ENCODE measurements around the gene PTCD2. TPM values are rescaled to one million over a fixed set of nuclear protein-coding genes. Genes with fewer than 3 reads are reported as not detected.

PTCD2 gene
- total and polyA plus RNA-seq, 2 donors from 2014 or later, result 7.2 to 9.8 TPM

DNA sequence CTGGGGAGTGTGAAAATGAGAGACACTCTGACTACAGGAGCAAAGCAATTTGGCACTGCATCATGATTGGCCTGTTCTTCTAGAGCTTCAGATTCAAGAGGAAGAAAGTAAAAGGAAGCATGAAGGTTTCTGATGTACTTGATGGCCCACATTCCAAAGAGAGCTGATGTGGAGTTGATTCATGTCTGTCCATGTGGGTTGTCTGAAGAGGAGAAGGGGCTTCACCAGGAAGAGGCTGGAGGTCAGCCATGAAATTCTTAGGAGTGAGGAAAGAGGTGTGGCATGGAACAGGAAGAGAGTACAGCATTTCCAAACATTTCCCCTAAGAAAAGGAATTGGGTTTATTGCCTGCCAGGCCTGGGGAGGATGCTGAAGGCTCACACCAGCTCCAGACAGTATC, 70.7 kb downstream of the PTCD2 start:
- FAIRE-seq, result no peak

GRCh38 chr5:72392326-72392733, 72.2 kb downstream of the PTCD2 start:
- H3K9ac ChIP-seq (ENCODE audit: low read length in 3 of 3), result no peak overlapping the region
- intact Hi-C loops (cut with DNase I), result no loop called here

More for the DNA sequence above, 70.7 kb downstream of the PTCD2 start:
- H3K4me1 ChIP-seq (ENCODE audit: control insufficient read depth in 2 of 3, insufficient read depth in 2 of 3, low read depth in 1 of 3, low read length in 3 of 3), result no peaks in the 10 kb centered on the region
- no peak for DNase-seq
- H3K9me3 ChIP-seq (ENCODE audit: control insufficient read depth in 2 of 3, insufficient read depth in 1 of 3, low read length in 3 of 3), result no peaks in the 10 kb centered on the region
- no peak for TF ChIP-seq CTCF (IDR thresholded peaks at IDR 0.05; ENCODE audit: borderline replicate concordance, extremely low read depth, insufficient read depth)
- H3K4me3 ChIP-seq (ENCODE audit: low read length in 3 of 3), result no peak overlapping the region
- no peak overlapping the region for H3K27ac ChIP-seq (ENCODE audit: low read depth in 2 of 2, low read length in 2 of 2)
- H3K36me3 ChIP-seq (ENCODE audit: control insufficient read depth in 2 of 3, insufficient read depth in 3 of 3, low read length in 3 of 3), result no peaks in the 10 kb centered on the region
- no peak overlapping the region for H3K9ac ChIP-seq (ENCODE audit: low read length in 3 of 3)
- intact Hi-C loops (cut with DNase I), result no loop called here
- H3K27me3 ChIP-seq (ENCODE audit: control insufficient read depth, insufficient read depth, low read length), result no peaks in the 10 kb centered on the region

DNA sequence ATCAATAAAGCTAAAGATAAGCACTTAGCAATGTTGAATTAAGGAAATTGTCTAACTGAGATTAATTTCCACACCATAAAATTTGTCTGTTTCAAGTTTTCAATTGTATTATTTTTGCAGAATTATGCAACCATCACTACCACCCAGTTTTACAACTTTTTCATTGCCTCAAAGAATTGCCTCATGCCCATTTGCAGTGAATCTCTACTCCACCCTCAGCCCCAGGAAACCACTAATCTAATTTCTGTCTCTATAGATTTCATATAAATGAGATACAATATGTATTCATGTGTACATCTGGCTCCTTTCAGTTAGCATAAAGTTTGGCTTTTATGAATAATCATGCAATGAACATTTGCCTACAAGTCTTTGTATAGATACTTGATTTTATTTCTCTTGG, 72.9 kb downstream of the PTCD2 start:
- no peak overlapping the region for H3K9ac ChIP-seq (ENCODE audit: low read length in 3 of 3)
- H3K4me3 ChIP-seq (ENCODE audit: low read length in 3 of 3), result no peak overlapping the region
- DNase-seq (no peak), FAIRE-seq (no peak)
- no peaks in the 10 kb centered on the region for H3K27me3 ChIP-seq (ENCODE audit: control insufficient read depth, insufficient read depth, low read length)
- H3K36me3 ChIP-seq (ENCODE audit: control insufficient read depth in 2 of 3, insufficient read depth in 3 of 3, low read length in 3 of 3), result no peaks in the 10 kb centered on the region
- no peaks in the 10 kb centered on the region for H3K4me1 ChIP-seq (ENCODE audit: control insufficient read depth in 2 of 3, insufficient read depth in 2 of 3, low read depth in 1 of 3, low read length in 3 of 3)
- intact Hi-C loops (cut with DNase I), result no loop called here
- TF ChIP-seq CTCF (IDR thresholded peaks at IDR 0.05; ENCODE audit: borderline replicate concordance, extremely low read depth, insufficient read depth), result no peak
- H3K9me3 ChIP-seq (ENCODE audit: control insufficient read depth in 2 of 3, insufficient read depth in 1 of 3, low read length in 3 of 3), result no peaks in the 10 kb centered on the region
- H3K27ac ChIP-seq (ENCODE audit: low read depth in 2 of 2, low read length in 2 of 2), result peak overlapping the region; percentile 22 to 48

More at GRCh38 chr5:72392326-72392733, 72.2 kb downstream of the PTCD2 start:
- no peak for TF ChIP-seq CTCF (IDR thresholded peaks at IDR 0.05; ENCODE audit: borderline replicate concordance, extremely low read depth, insufficient read depth)
- no peaks in the 10 kb centered on the region for H3K36me3 ChIP-seq (ENCODE audit: control insufficient read depth in 2 of 3, insufficient read depth in 3 of 3, low read length in 3 of 3)
- H3K27ac ChIP-seq (ENCODE audit: low read depth in 2 of 2, low read length in 2 of 2), result peak overlapping the region; percentile 22 to 63
- no peak for FAIRE-seq
- no peaks in the 10 kb centered on the region for H3K4me1 ChIP-seq (ENCODE audit: control insufficient read depth in 2 of 3, insufficient read depth in 2 of 3, low read depth in 1 of 3, low read length in 3 of 3)
- H3K4me3 ChIP-seq (ENCODE audit: low read length in 3 of 3), result no peak overlapping the region
- H3K27me3 ChIP-seq (ENCODE audit: control insufficient read depth, insufficient read depth, low read length), result no peaks in the 10 kb centered on the region
- H3K9me3 ChIP-seq (ENCODE audit: control insufficient read depth in 2 of 3, insufficient read depth in 1 of 3, low read length in 3 of 3), result no peaks in the 10 kb centered on the region
- DNase-seq, result no peak

- FAIRE-seq, result no peak
These were observed 74.5 kb downstream of the PTCD2 start for GRCh38 chr5:72394688-72395087.

More at GRCh38 chr5:72394688-72395087, 74.5 kb downstream of the PTCD2 start:
- Histone ChIP-seq H3K4me3 (ENCODE audit: low read length in 3 of 3) (no peak overlapping the region), H3K36me3 (ENCODE audit: control insufficient read depth in 2 of 3, insufficient read depth in 3 of 3, low read length in 3 of 3) (no peaks in the 10 kb centered on the region), H3K9me3 (ENCODE audit: control insufficient read depth in 2 of 3, insufficient read depth in 1 of 3, low read length in 3 of 3) (no peaks in the 10 kb centered on the region), H3K27ac (ENCODE audit: low read depth in 2 of 2, low read length in 2 of 2) (no peak overlapping the region), H3K4me1 (ENCODE audit: control insufficient read depth in 2 of 3, insufficient read depth in 2 of 3, low read depth in 1 of 3, low read length in 3 of 3) (no peaks in the 10 kb centered on the region), H3K9ac (ENCODE audit: low read length in 3 of 3) (no peak overlapping the region), H3K27me3 (ENCODE audit: control insufficient read depth, insufficient read depth, low read length) (no peaks in the 10 kb centered on the region)
- intact Hi-C loops (cut with DNase I), result no loop called here
- peak in 2 of 5 donors; percentile 16 to 29 for DNase-seq
- peak; percentile 36 for TF ChIP-seq CTCF (IDR thresholded peaks at IDR 0.05; ENCODE audit: borderline replicate concordance, extremely low read depth, insufficient read depth)
